ENCODE data around the gene TRABD2B. TPM values are rescaled to one million over a fixed set of nuclear protein-coding genes. Genes with fewer than 3 reads are reported as not detected.
"Not testable (repeated sequence)": the region's sequence is repeated elsewhere in the genome, so short reads cannot be mapped to it uniquely, and the experiment has no call there.

TRABD2B gene
- total RNA-seq, 2 donors from 2014 or later: 1.1 to 2.1 TPM

- Histone ChIP-seq H3K36me3 (no peaks in the 10 kb centered on the region), H3K27me3 (replicated peaks; ENCODE audit: insufficient read depth) (peaks cover 2% of the 10 kb centered on the region), H3K4me3 (no peak overlapping the region), H3K27ac (peak overlapping the region in 1 of 2 donors; percentile 53), H3K4me1 (replicated peaks) (peaks cover 3% of the 10 kb centered on the region), H3K9me3 (no peaks in the 10 kb centered on the region)
- TF ChIP-seq POLR2AphosphoS5 (IDR thresholded peaks at IDR 0.05): no peak
- TF ChIP-seq, protein P1, sequence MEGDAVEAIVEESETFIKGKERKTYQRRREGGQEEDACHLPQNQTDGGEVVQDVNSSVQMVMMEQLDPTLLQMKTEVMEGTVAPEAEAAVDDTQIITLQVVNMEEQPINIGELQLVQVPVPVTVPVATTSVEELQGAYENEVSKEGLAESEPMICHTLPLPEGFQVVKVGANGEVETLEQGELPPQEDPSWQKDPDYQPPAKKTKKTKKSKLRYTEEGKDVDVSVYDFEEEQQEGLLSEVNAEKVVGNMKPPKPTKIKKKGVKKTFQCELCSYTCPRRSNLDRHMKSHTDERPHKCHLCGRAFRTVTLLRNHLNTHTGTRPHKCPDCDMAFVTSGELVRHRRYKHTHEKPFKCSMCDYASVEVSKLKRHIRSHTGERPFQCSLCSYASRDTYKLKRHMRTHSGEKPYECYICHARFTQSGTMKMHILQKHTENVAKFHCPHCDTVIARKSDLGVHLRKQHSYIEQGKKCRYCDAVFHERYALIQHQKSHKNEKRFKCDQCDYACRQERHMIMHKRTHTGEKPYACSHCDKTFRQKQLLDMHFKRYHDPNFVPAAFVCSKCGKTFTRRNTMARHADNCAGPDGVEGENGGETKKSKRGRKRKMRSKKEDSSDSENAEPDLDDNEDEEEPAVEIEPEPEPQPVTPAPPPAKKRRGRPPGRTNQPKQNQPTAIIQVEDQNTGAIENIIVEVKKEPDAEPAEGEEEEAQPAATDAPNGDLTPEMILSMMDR (IDR thresholded peaks at IDR 0.05): no peak
- no peak for TF ChIP-seq POLR2A (IDR thresholded peaks at IDR 0.05)
- intact Hi-C loops (cut with DNase I): no loop called here
- 71% methylated on average over 5 of the region's 5 CpGs for WGBS
- DNase-seq (ENCODE audit: low spot score): no peak
These were observed 32.5 kb downstream of the TRABD2B start for GRCh38 chr1:47964636-47965035.

DNA sequence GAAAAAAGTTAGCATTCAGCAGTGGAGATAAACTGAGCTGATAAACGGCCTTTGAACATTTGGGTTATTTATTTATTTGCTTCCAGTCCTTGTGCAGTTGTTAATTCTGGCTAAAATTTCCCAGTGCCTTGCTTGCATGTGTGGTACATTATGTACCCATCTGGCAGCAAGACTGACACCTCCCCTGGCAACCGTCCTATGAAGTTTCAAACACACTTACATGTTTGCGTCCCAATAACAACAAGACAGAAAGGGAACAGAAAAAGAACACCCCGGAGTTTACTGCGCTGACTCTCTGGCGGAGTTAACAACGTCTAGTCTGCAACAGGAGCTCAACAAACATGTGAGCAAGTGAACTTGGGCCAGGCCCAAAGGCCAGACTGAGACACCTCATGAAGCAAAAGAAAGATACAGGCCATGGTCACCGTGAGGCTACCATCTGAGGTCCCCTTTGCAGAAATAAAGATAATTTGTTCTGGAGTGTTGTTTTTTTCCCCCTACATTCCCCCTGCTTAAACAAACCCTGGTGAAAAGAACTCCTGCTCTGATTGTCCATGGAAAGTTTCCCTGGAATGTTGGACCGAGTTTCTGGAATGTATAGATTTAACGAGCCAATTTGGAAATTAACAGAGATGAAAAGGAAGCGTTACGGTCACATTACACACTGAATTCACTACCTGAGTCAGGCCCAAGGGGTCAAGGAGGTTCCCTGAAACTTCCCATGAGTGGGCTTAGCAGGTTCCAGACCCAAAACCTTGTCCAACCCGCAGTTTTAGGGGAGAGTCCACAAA is 33.4 kb downstream of the TRABD2B start:
- WGBS: 13% methylated on average over 13 of the region's 13 CpGs
- peak; percentile 83 for DNase-seq (ENCODE audit: low spot score)
- intact Hi-C loops (cut with DNase I): no loop called here

DNA sequence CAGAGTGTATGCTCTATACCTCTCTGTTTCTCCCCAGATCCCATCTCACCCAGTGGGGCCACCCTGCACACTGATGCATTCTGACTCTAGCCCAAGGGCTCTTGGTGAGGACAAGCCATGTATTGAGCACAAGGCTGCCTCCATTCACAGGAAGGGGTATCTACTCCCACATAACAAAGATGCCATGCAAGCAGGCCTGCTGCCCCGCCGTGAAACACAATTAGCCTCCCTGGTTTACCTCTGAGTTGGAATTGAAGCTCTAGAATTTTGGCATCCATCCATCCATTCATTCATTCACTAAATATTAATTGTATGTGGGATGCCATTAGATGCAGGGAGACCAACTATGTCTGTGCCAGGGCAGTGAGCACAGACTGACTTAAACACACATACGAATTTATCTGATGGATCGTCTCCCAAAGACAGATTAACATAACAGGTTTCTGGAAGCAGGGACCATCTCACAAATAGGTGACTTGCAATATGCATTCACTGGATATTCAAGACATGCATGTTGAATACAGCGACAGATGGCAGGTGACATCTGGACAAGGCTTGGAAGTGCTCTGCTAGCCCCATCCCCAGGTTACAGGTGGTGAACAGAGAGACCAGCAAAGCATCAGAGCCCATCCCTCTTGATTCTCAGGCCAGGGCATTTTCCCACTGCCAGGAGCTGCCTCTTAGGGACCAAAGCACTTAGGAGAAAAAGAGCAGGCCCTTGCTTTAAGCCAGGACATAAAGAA is 34.3 kb downstream of the TRABD2B start:
- Histone ChIP-seq H3K27ac (peak overlapping the region in 1 of 2 donors; percentile 53), H3K27me3 (replicated peaks; ENCODE audit: insufficient read depth) (peaks cover 2% of the 10 kb centered on the region), H3K9me3 (no peaks in the 10 kb centered on the region), H3K4me1 (replicated peaks) (peaks cover 3% of the 10 kb centered on the region), H3K36me3 (no peaks in the 10 kb centered on the region), H3K4me3 (no peak overlapping the region)
- intact Hi-C loops (cut with DNase I): no loop called here
- TF ChIP-seq POLR2A (IDR thresholded peaks at IDR 0.05): no peak
- WGBS: 62% methylated on average over 5 of the region's 5 CpGs
- DNase-seq (ENCODE audit: low spot score): no peak

More for the DNA sequence above, 33.4 kb downstream of the TRABD2B start:
- H3K9me3 ChIP-seq: no peaks in the 10 kb centered on the region
- no peak overlapping the region for H3K4me3 ChIP-seq
- TF ChIP-seq, protein P1 (IDR thresholded peaks at IDR 0.05): no peak
- peak; percentile 91 for TF ChIP-seq POLR2AphosphoS5 (IDR thresholded peaks at IDR 0.05)
- TF ChIP-seq POLR2A (IDR thresholded peaks at IDR 0.05): no peak
- H3K4me1 ChIP-seq (replicated peaks): peaks cover 3% of the 10 kb centered on the region
- no peaks in the 10 kb centered on the region for H3K36me3 ChIP-seq
- H3K27me3 ChIP-seq (replicated peaks; ENCODE audit: insufficient read depth): peaks cover 2% of the 10 kb centered on the region
- H3K27ac ChIP-seq: peak overlapping the region; percentile 53 to 62

GRCh38 chr1:47961835-47962234 is 35.4 kb downstream of the TRABD2B start:
- H3K4me3 ChIP-seq; H3K27ac ChIP-seq; intact Hi-C loops (cut with DNase I); H3K27me3 ChIP-seq (replicated peaks; ENCODE audit: insufficient read depth); DNase-seq (ENCODE audit: low spot score); H3K9me3 ChIP-seq; H3K36me3 ChIP-seq; H3K4me1 ChIP-seq (replicated peaks): not testable (repeated sequence)
- WGBS: 91% methylated on average over 5 of the region's 5 CpGs

- DNase-seq (ENCODE audit: low spot score); H3K4me3 ChIP-seq; H3K27me3 ChIP-seq (replicated peaks; ENCODE audit: insufficient read depth); H3K36me3 ChIP-seq; H3K4me1 ChIP-seq (replicated peaks); H3K27ac ChIP-seq; H3K9me3 ChIP-seq; intact Hi-C loops (cut with DNase I): not testable (repeated sequence)
- 91% methylated on average over 6 of the region's 6 CpGs for WGBS
These were observed 40.7 kb downstream of the TRABD2B start for GRCh38 chr1:47956491-47956890.

GRCh38 chr1:47953661-47954060 is 43.5 kb downstream of the TRABD2B start:
- no peaks in the 10 kb centered on the region for H3K4me1 ChIP-seq (replicated peaks)
- no peaks in the 10 kb centered on the region for H3K27me3 ChIP-seq (replicated peaks; ENCODE audit: insufficient read depth)
- H3K4me3 ChIP-seq: no peak overlapping the region
- intact Hi-C loops (cut with DNase I): no loop called here
- H3K27ac ChIP-seq: no peak overlapping the region
- no peaks in the 10 kb centered on the region for H3K36me3 ChIP-seq
- H3K9me3 ChIP-seq: no peaks in the 10 kb centered on the region
- DNase-seq (ENCODE audit: low spot score): no peak
- TF ChIP-seq POLR2A (IDR thresholded peaks at IDR 0.05) (no peak), POLR2AphosphoS5 (IDR thresholded peaks at IDR 0.05) (no peak)
- 97% methylated on average over 3 of the region's 3 CpGs for WGBS

Measured in prostate gland (tissue), 2 donors.